Kidney epithelial cell (primary cell): ENCODE measurements around the gene RALGPS1. TPM values are rescaled to one million over a fixed set of nuclear protein-coding genes. Genes with fewer than 3 reads are reported as not detected.

Experiments
- DNase-seq: peaks from one replicate; pipeline ENCODE4 v3.0.0-alpha.2; 2010; ENCODE audit warnings: low read depth
- H3K27me3 ChIP-seq: 2 replicates; pipeline ENCODE4 v1.6.0; 2011; ENCODE audit warnings: low read length; ENCODE audit not compliant: control insufficient read depth, insufficient read depth
- H3K36me3 ChIP-seq: 2 replicates; pipeline ENCODE4 v1.5.1; 2011; ENCODE audit warnings: low read length; ENCODE audit not compliant: control insufficient read depth, insufficient read depth
- H3K4me3 ChIP-seq: 2 replicates; pipeline ENCODE4 v1.5.1; 2011; ENCODE audit warnings: low read depth, mild to moderate bottlenecking, control low read depth, low read length
- total RNA-seq: library from RNA; depleted of rRNA; stranded (reverse); fragments of >200 nt; gene quantifications from 2 replicates; pipeline ENCODE4 v1.2.3, GENCODE V29; 2015
- TF ChIP-seq, protein P1 (sequence below): IDR thresholded peaks from 2 replicates; pipeline ENCODE4 v1.5.1; 2011; ENCODE audit warnings: mild to moderate bottlenecking, moderate library complexity, low read length, control low read depth, inconsistent platforms; ENCODE audit not compliant: insufficient read depth, poor library complexity, severe bottlenecking

Gene RALGPS1
- total RNA-seq, 1 donor from 2014 or later, result 5.6 TPM

DNA sequence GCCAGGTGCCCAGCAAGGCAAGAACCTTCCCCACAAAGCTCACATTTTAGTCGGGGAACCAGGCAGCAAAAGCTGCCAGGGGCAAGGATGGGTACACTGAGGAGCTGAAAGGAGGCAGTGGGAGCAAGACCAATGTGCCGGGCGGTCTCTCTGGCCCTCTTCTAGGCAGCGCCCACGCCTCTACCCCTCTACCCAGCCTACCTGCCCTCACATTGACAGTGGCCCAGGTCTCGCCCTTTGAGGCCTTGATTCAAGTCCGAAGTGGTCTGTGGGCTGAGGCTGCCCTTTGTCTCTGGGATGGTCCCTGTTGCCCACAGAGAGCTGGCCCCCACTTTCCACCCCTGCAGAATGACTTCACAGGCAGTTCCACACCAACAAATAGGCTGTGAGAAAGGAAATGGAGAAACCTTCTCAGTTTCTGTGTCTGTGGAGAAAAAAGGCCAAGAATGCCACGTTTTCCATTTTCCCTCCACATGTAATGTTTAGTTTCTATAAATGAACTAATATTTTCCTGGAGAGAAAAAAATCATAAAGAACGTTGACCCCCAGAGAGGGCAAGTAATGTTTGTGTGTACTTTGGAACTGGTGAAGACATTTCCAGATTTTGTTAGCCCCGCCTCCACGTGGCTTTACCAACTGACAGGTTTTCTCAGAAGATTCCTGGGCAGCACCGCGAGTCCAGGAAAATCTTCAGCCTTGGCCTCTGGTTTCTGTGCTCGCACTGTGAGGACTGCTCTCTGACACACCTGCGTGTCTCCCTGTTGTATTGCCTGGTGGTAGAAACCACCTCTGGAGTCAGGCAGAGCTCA lies 265.3 kb downstream of the RALGPS1 start:
- no peaks in the 10 kb centered on the region for H3K27me3 ChIP-seq
- TF ChIP-seq, protein P1, sequence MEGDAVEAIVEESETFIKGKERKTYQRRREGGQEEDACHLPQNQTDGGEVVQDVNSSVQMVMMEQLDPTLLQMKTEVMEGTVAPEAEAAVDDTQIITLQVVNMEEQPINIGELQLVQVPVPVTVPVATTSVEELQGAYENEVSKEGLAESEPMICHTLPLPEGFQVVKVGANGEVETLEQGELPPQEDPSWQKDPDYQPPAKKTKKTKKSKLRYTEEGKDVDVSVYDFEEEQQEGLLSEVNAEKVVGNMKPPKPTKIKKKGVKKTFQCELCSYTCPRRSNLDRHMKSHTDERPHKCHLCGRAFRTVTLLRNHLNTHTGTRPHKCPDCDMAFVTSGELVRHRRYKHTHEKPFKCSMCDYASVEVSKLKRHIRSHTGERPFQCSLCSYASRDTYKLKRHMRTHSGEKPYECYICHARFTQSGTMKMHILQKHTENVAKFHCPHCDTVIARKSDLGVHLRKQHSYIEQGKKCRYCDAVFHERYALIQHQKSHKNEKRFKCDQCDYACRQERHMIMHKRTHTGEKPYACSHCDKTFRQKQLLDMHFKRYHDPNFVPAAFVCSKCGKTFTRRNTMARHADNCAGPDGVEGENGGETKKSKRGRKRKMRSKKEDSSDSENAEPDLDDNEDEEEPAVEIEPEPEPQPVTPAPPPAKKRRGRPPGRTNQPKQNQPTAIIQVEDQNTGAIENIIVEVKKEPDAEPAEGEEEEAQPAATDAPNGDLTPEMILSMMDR, result no peak
- no peak overlapping the region for H3K4me3 ChIP-seq
- no peaks in the 10 kb centered on the region for H3K36me3 ChIP-seq
- no peak for DNase-seq

DNA sequence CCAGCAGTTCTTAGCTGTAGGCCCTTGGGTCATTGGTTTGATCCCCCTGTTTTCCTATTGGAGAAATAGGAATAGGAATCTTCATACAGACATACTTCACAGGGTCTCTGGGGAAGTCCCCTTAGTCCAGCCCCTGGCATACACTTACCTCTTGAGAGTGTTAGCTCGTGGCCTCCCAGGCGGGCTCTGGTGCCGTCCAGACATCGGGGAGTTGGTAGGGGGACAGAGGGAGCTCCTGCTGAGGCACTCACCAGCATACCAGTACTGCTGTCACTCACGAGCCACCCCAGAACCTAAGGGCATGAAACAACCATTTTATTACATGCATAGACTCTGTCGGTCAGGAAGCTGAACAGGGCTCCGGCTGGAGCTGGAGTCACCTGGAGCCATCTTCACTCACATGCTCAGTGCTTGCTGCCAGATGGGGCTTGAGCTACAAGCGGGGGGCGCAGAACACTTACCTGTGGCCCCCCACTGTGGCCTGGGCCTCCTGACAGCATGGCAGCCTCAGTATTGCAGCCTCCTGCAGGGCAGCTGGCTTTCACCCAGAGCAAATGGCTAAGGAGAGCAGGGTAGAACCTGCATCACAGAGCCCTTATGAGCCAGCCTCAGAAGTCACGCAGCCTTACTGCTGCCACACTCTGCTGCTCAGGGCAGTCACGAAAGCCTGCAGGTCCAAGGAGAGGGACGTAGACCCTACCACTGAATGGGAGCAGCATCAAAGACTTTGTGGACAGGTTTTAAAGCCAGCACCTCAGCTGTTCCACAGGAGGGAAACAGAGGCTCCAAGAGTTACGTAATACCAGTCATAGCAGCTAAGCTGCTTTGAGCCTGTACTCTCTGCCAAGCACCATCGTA lies 266.1 kb downstream of the RALGPS1 start:
- TF ChIP-seq, protein P1, result no peak
- Histone ChIP-seq H3K36me3 (no peaks in the 10 kb centered on the region), H3K27me3 (no peaks in the 10 kb centered on the region), H3K4me3 (no peak overlapping the region)
- DNase-seq, result no peak

DNA sequence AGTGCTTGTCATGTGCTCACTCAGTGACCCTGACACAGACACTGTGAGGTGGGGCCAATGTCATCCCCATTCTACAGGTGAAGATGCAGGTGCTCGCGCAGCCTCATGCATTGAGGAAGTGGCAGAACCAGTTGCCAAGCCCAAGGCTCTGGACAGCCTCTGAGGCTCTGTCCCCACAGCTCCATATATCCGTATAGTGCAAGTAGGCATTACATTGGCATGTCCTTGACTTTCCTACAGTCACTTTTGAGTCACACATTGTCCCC lies 266.7 kb downstream of the RALGPS1 start:
- TF ChIP-seq, protein P1, result no peak
- Histone ChIP-seq H3K36me3 (no peaks in the 10 kb centered on the region), H3K4me3 (no peak overlapping the region), H3K27me3 (no peaks in the 10 kb centered on the region)
- DNase-seq, result no peak

DNA sequence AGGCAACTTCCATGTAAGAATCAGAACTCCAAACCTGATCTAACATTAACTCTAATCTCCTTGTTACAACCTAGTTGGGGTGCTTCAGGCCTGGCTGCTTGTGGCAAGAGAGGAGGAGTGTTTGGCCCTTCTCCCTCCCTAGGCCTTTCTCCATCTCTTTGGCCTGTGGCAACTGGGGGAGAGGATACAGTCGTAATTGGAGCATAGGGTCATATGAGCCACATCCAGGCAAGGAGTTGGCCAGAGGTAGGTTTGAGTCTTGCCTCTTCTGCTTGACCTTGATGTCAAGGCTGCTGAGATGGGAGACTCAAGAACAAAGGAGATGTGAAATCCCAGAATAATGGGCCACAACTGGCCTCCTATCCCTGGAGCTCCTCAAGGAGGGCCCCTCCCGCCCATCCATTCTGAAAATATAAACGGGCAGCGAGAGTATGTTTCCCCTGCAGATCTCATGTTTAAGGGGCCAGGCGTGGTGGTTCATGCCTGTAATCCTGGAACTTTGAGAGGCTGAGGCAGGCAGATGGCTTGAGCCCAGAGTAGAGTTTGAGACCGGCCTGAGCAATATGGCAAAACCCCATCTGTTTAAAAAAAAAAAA lies 267.1 kb downstream of the RALGPS1 start:
- Histone ChIP-seq H3K4me3 (no peak overlapping the region), H3K36me3 (no peaks in the 10 kb centered on the region), H3K27me3 (no peaks in the 10 kb centered on the region)
- no peak for DNase-seq
- TF ChIP-seq, protein P1, result no peak

GRCh38 chr9:127182901-127183746 lies 268.5 kb downstream of the RALGPS1 start:
- no peak for DNase-seq

More at GRCh38 chr9:127182901-127183746, 268.5 kb downstream of the RALGPS1 start:
- Histone ChIP-seq H3K36me3 (no peaks in the 10 kb centered on the region), H3K27me3 (no peaks in the 10 kb centered on the region), H3K4me3 (no peak overlapping the region)
- TF ChIP-seq, protein P1, result no peak
